Measurements from ENCODE around the gene SCYGR4.
"Not testable (repeated sequence)": the region's sequence is repeated elsewhere in the genome, so short reads cannot be mapped to it uniquely, and the experiment has no call there.

The SCYGR4 gene

DNA sequence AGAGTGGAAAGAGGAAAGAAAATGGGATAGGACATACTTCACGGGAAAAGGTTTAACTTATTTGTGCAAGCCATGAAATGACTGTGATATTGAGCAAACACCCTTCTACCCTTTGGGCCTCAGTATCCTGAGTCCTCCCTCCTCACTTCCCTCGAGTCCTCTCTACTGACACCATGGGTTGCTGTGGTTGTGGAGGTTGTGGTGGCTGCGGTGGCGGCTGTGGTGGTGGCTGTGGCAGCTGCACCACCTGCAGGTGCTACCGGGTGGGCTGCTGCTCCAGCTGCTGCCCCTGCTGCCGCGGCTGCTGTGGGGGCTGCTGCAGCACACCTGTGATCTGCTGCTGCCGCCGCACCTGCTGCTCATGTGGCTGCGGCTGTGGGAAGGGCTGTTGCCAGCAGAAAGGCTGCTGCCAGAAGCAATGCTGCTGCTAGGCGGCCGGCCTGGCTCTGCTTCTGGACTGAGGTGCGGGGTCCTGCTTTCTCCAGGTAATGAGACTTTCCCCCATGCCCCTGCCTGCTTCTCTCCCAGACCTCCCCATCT, 49.4 kb downstream of the SCYGR4 start, which contains the start of gene SCYGR5:
SCYGR5 (plus strand) TSS at position 174 of the 540 bp plus-strand sequence; CDS start at position 174, 0 bp downstream.
- not testable (repeated sequence) for DNase-seq (ENCODE audit: low read depth)

Data from fibroblast of the conjunctiva (primary cell).